GM19043 (cell line): Measurements from ENCODE around the gene LCN1.

ENCODE experiments used
- ATAC-seq: cut with Tn5 transposase; IDR thresholded peaks from one replicate; pipeline ENCODE4 v1.9.1; 2021; ENCODE audit warnings: low read depth; ENCODE audit not compliant: unreplicated experiment

Gene LCN1

GRCh38 chr9:135565636-135566035, 44.4 kb downstream of the LCN1 start:
- ATAC-seq: no peak

- no peak for ATAC-seq
Measured at GRCh38 chr9:135566552-135566951, 45.3 kb downstream of the LCN1 start.

DNA sequence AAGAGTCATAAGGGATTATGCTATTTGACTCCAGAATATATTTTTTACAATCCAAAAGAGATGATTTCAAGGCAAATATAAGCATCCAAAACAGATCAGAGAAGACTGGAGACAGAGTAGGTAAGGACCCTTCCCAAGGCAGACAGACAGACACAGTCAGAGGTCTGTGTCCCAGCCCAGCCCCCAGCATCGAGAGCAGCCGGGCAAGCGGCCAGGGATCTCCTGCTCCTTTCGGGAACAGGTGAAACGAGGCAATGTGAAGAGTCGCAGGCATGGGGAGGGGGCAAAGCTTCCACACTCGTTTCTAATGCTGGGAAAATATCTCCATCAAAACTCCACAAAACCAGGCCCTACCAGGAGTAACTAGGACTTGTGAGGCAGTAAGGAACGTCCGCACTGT, 46.1 kb downstream of the LCN1 start:
- ATAC-seq: no peak

GRCh38 chr9:135568026-135568425, 46.8 kb downstream of the LCN1 start:
- no peak for ATAC-seq

DNA sequence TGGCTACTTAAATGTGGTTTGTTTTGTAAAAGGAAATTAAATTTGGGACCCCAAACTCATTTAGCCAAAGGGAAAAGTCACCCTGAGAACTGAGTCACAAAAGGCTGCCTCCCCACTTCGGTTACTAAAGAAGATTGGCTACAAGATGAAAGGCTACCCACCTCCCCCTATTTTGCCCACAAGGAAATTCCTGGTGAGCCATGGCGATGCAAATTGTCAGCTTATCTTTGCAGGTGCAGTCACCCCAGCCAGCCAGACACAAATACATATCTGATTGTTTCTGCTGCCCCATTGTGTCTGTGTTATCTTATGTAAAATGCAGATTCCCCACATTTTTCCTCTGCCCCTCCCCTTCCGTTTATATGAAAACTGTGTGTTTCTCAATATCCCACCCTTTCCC, 49.2 kb downstream of the LCN1 start:
- ATAC-seq: no peak

DNA sequence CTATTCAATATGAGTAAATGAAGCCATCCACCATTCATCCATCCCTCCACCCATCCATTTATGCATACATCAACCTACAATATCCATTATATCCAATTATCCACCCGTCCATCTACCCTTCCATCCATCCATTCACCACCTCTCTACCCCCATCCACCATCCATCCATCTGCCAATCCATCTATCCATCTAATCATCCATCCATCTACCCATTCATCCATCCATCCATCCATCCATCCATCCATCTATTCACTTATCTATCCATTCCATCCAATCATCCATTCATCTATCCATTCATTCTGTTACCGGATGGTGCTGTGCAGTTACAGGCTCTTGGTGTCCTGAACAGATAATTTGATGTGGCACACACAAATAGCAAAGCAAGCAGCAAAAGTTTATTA, 51.0 kb downstream of the LCN1 start:
- ATAC-seq: no peak

- no peak for ATAC-seq
Measured at GRCh38 chr9:135573124-135573523, 51.9 kb downstream of the LCN1 start.

DNA sequence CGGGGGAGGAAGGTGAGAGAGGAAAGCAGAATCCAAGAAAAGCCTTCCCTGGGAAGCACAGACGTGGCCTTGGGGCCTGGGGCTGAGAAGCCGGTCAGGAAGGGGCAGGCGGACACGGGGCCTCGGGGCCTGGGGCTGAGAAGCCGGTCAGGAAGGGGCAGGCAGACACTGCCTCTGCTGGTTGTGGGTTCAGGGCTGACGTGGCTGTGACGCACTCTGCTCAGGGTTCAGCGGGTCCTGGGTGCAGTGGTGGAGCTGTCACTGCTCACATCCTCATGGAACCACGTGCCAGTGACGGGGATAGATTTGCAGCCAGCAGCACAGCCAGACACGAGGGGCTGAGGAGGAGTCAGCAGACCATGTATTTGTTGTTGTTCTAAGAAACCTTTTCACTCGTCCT, 53.1 kb downstream of the LCN1 start:
- no peak for ATAC-seq

- no peak for ATAC-seq
Measured at GRCh38 chr9:135574943-135575342, 53.7 kb downstream of the LCN1 start.
